ENCODE measurements around the gene DTX3. TPM values are rescaled to one million over a fixed set of nuclear protein-coding genes. Genes with fewer than 3 reads are reported as not detected.

The DTX3 gene
- total RNA-seq, 1 donor = 32.9 TPM

- DNase-seq (ENCODE audit: low read depth in 2 of 3, low spot score in 2 of 3) = no peak
Observed at GRCh38 chr12:57618966-57619433, 14.4 kb downstream of the DTX3 start.

GRCh38 chr12:57619434-57620244, 15.0 kb downstream of the DTX3 start:
- DNase-seq (ENCODE audit: low read depth in 2 of 3, low spot score in 2 of 3) = no peak

- DNase-seq (ENCODE audit: low read depth in 2 of 3, low spot score in 2 of 3) = no peak
Observed at GRCh38 chr12:57620245-57620935, 15.8 kb downstream of the DTX3 start.

DNA sequence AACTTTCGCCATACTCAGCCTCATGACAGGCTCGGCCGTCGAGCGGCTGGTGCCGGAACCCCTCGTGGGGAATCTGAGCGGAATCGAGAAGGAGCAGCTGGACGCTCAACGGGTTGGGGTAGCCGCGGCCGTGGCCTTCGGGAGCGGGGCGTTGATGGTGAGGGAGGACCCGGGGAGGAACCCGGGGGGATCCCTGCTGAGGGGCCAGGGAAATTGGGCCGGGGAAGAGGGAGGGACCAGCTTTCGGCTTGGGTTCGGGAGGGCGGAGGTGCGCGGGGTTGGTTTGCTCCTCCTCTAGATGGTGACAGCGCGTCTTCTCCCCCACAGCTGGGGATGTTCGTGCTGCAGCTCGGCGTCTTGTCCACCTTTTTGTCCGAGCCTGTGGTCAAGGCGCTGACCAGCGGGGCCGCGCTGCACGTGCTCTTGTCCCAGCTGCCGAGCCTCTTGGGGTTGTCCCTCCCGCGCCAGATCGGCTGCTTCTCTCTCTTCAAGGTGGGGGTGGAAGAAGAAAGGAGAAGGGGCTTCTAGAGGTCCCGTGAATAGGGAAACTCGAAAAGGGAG, 16.4 kb downstream of the DTX3 start:
- DNase-seq (ENCODE audit: low read depth in 2 of 3, low spot score in 2 of 3) = no peak

DNA sequence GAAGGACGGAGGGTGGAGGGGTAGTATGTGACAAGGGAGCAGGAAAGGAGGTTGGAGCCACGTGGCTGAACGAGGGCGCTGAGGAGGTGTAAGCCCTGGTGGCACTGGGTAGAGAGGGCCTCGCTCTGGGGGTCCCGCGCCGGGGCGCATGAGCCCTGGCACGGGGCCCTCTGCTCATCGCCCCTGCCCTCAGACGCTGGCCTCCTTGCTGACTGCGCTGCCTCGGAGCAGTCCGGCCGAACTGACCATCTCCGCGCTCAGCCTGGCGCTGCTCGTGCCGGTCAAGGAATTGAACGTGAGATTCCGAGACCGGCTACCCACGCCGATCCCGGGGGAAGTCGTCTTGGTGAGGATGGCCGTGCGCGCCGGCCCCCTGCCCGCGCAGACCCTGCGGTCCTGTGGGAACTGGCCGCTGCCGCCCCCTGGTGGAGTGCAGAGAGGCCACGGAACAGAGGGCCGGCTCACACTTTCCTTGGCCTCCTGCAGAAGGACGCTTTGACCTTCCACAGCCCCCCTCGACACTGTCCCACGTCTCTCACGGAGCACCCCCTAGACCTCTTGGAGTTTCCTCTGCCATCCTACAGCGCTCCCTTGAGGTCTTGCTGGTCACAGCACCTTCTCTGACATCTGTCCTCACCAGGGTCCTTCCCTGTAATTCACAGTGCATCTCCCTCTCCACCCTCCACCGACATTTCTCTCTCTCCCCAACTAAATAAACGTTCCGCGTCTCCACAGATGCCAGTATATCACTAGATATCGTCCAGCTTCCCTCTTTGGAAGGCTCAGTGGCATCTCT, 17.1 kb downstream of the DTX3 start:
- peak in 1 of 3 donors; percentile 51 for DNase-seq (ENCODE audit: low read depth in 2 of 3, low spot score in 2 of 3)

DNA sequence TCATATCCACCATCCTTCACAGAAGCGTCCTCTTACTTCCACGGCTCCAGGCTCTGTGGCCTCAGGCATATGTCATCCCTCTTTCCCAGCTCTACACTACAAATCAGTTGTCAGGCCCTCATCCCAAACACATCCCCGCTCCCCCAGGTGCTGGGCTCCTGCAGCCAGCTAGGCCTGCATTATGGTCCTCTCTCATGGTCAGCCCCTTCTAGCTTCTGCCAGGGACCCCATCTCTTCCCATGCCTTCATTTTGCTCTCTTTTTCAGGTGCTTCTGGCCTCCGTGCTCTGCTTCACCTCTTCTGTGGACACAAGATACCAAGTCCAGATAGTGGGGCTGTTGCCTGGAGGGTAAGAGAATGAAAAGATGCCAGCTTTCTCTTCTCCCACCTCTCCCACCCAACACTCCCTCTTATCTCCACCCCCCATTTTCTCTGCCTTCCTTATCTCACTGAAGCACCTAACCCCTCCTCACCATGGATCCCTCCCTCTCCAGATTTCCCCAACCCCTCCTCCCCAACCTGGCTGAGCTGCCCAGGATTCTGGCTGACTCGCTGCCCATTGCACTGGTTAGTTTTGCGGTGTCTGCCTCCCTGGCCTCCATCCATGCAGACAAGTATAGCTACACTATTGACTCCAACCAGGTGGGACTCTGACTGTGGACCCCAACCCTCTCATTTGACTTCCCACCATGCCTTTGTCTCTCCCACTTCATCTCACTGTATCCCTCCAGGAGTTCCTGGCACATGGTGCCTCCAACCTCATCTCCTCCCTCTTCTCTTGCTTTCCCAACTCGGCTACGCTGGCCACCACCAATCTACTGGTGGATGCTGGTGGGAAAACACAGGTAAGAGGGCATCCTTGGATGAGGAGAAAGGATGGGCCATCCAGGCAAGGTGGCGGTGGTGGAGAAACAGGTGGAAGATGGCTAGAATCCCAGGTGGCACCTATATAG, 17.9 kb downstream of the DTX3 start:
- DNase-seq (ENCODE audit: low read depth in 2 of 3, low spot score in 2 of 3) = no peak

- no peak for DNase-seq (ENCODE audit: low read depth in 2 of 3, low spot score in 2 of 3)
Observed at GRCh38 chr12:57623385-57623784, 18.8 kb downstream of the DTX3 start.

DNA sequence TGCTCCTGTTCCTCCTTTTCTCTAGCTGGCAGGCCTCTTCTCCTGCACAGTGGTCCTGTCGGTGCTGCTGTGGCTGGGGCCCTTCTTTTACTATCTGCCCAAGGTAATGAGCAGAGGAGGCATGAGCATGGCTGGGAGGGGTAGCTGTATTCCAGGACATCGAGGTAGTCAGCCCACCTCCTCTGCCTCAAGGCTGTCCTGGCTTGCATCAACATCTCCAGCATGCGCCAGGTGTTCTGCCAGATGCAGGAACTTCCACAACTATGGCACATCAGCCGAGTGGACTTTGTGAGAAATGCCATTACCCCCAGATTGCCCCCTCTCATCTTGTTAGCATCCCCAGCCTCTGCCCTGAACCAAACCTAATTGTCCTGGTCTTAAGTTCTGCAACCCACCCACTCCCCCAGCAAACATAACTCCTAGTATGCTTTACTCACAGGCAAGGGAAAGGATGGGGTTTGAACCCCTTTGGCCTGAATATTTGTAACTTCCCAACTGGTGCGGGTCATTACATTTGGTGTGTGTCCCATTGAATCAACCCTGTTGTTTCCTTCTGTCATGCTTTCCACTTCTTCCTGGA, 19.3 kb downstream of the DTX3 start:
- DNase-seq (ENCODE audit: low read depth in 2 of 3, low spot score in 2 of 3) = no peak

DNA sequence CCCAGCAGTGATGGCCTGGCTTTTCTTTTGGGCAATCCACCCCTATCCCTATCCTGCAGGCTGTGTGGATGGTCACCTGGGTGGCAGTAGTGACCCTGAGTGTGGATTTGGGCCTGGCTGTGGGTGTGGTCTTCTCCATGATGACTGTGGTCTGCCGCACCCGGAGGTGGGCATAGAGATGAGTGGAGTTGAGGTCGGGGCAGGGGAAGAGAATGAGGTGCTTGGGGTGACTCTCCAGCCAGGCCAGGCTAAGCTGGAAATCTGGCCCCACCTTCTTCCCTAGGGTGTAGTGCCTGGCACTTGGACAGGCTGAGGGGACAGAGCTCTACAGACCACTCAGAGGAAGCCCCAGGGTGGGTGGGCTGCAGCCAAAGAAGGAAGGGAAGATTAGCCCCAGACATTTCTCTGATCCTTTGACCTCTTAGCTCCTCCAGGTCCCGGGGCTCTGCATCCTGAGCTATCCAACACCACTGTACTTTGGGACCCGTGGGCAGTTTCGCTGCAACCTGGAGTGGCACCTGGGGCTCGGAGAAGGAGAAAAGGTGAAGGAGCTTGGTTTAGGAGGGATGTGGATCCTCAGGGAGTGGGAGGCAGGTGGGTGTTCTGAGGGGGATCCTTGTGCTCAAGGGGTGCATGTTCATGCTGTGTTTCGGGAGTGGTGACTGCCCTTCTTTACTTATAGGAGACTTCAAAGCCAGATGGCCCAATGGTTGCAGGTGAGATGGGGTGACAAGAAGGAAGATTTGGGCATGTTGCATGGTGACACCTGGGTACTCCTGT, 20.0 kb downstream of the DTX3 start:
- no peak for DNase-seq (ENCODE audit: low read depth in 2 of 3, low spot score in 2 of 3)

DNA sequence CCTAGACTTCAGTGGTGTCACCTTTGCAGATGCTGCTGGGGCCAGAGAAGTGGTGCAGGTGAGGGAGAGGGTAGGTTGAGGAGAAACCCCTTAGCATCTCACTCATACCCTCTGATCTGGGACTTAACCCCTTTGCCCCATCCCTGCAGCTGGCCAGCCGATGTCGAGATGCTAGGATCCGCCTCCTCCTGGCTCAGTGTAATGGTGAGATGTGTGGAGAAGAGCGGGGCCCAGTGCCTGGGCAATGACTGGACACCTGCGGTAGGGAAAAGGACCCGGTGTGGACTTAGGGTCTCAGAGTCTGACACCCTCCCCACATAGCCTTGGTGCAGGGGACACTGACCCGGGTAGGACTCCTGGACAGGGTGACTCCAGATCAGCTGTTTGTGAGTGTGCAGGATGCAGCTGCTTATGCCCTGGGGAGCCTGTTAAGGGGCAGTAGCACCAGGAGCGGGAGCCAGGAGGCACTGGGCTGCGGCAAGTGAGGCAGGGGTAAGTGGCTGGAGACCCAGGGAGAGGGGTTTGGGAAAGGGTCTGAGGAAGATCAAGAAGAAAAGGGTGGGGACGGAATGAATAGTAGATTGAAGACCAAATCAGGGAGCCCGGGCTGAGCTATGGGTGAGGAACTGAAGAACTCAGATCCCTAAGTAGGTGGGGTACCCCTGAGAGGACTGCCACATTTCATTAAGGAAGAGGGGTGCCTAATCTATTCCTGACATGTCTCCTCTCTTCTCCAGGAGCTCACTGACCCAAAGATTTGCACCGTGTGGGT, 20.8 kb downstream of the DTX3 start:
- no peak for DNase-seq (ENCODE audit: low read depth in 2 of 3, low spot score in 2 of 3)

DNA sequence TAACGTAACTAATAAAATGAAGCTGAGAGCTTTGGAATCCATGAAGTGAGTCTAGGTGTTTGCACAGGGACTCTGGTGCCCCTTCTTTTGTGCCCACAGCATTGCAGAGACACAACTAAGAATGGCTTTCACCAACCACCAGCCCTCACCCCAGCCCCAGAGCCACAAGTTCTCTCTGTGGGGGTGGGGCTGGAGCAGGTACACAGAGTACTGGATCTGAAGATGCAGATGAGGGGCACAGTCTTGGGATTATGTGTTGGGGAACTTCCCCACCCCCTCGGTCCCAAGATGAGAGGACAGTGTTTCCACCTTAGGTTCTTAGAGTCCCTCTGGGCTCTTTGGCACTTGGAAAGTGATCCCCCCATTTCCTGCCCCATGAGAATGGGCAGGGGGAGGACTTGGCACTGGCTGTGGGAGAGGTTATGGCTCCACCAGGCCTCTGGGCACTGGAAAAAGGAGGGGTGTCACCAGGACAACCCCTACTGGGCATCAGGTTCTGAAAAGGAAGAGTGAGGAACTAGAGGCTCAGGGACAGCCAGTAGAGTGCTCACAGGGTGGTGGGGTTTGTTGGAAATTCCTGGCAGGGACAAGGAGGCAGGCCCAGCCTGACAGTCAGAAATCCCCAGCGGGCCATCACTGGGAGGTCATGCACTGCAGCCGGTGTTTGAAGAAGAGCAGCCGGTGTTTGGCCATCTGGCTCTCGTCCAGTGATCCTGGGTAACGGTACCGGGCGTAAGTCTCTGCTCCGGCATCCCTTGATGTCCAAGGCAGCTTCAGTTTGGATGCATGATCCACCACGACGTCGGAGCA, 21.7 kb downstream of the DTX3 start:
- no peak for DNase-seq (ENCODE audit: low read depth in 2 of 3, low spot score in 2 of 3)

DNA sequence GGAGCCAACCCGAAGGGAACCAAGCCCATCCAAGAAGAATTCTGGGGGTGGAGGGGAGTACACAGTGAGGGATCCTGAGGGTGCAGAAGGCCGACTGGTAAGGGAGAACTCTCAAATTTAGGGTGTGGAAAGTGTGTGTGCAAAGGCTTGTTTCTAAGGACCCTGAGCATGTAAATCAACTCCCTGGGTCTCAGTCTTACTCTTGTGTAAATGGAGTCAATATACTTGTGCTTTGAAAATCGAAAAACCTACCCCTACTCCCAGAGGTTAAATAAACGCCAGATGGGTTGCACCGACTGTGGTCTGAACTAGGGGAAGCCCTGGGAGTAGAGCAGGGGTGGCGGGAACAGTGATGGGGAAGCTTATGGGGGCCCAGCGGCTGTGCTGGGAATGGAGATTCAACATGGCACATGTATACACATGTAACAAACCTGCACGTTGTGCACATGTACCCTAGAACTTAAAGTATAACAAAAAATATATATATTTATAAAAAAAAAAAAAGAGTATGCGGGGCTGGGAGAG, 22.4 kb downstream of the DTX3 start:
- no peak for DNase-seq (ENCODE audit: low read depth in 2 of 3, low spot score in 2 of 3)

GRCh38 chr12:57627501-57628279, 23.1 kb downstream of the DTX3 start:
- peak in 1 of 3 donors; percentile 48 for DNase-seq (ENCODE audit: low read depth in 2 of 3, low spot score in 2 of 3)

DNA sequence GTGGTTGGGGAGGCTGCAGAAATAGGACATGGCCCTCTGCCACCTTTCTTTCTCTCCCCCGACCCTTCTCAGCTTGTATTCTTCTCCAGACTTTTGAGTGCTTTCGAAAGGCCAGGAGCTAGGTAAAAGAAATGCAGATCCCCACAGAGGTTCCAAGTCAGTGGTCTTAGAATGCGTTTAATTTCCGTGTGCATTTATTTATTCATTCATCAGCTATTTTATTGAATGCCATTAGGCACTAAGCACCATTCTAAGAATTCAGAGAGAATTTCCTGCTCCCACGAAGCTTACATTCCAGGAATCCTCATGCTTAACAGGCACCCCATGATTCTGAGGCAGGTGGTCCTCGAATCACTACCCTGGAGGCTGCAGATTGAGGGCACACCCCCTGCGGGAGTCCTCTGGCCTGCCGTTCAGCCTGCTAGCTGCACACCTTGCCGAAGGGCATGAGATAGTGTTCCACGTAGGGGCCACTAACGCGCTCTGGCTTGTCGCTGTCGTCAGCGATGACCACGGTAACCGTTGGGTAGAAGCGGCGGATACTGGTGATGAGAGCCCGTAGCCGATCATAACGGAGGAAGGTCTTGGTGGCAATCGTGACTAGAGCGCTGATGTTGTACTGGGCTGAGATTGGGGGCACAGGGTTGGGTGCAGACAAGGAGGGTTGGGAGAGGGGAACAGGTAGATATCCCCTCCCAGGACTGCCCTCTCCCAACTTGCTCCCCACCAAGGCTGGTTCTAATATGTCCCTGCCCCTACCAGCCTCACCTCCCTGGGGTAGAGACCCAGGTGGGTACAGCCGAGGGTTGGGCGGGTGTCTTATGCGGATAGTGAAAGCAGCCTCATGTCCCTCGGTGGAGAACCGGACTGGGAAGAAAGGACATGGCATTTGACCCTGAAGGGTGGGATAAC, 23.9 kb downstream of the DTX3 start:
- DNase-seq (ENCODE audit: low read depth in 2 of 3, low spot score in 2 of 3) = no peak

DNA sequence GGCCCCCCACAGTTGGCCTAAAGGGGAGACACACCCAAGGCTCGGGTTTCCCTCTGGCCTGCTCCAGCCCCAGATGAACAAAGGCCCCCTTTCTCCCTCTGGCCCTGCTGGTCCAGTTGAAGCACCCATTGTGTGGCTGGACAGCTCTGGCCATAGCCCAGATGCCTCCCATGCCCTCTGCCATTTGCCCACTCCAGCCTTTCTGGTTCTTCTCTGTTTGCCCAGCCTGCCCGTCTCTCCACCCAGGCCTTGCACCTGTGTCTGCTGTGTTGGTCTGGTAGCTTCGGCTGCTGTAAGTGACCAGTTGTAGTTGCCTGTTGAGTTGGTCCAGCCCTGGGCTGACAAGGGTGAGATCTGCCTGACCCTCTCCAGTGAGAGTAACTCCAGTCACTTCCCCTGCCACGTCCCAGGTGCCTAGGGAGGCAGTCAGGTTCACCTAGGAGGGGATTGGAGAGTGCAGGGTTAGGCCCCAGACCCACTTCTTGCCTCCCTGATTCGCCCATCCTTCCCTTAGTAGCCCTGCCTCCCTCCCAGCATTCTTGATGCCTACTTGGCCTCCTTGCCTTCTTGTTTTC, 25.4 kb downstream of the DTX3 start:
- no peak for DNase-seq (ENCODE audit: low read depth in 2 of 3, low spot score in 2 of 3)

Measured in hematopoietic multipotent progenitor cell (in vitro differentiated cells).